Measurements from ENCODE around the gene SLMAP. TPM values are rescaled to one million over a fixed set of nuclear protein-coding genes. Genes with fewer than 3 reads are reported as not detected.

SLMAP gene
- total RNA-seq, 4 donors from 2014 or later: 49.4 to 89.1 (median 61.3) TPM

GRCh38 chr3:57730682-57731081 lies 25.4 kb upstream of the SLMAP start:
- TF ChIP-seq EP300 (IDR thresholded peaks at IDR 0.05): no peak
- no peak for TF ChIP-seq POLR2AphosphoS5 (IDR thresholded peaks at IDR 0.05)
- TF ChIP-seq CTCF (IDR thresholded peaks at IDR 0.05): no peak
- no peak for TF ChIP-seq POLR2A (IDR thresholded peaks at IDR 0.05)
- Histone ChIP-seq H3K27ac (no peak overlapping the region), H3K4me1 (no peaks in the 10 kb centered on the region), H3K36me3 (no peaks in the 10 kb centered on the region), H3K27me3 (no peaks in the 10 kb centered on the region), H3K9me3 (no peaks in the 10 kb centered on the region), H3K4me3 (no peak overlapping the region)
- no peak for DNase-seq (ENCODE audit: low spot score in 2 of 2)
- 81% methylated on average over 3 of the region's 3 CpGs for WGBS

- H3K36me3 ChIP-seq: no peaks in the 10 kb centered on the region
- WGBS: 95% methylated on average over 1 of the region's 1 CpG
- H3K27me3 ChIP-seq: no peaks in the 10 kb centered on the region
- H3K27ac ChIP-seq: no peak overlapping the region
- no peak for DNase-seq (ENCODE audit: low spot score in 2 of 2)
- TF ChIP-seq EP300 (IDR thresholded peaks at IDR 0.05): no peak
- no peak for TF ChIP-seq POLR2A (IDR thresholded peaks at IDR 0.05)
- TF ChIP-seq CTCF (IDR thresholded peaks at IDR 0.05): no peak
- H3K9me3 ChIP-seq: no peaks in the 10 kb centered on the region
- H3K4me3 ChIP-seq: no peak overlapping the region
- H3K4me1 ChIP-seq: no peaks in the 10 kb centered on the region
Measured at GRCh38 chr3:57731311-57731710, 24.8 kb upstream of the SLMAP start.

- DNase-seq (ENCODE audit: low spot score in 2 of 2): no peak
- Histone ChIP-seq H3K4me1 (no peaks in the 10 kb centered on the region), H3K27me3 (no peaks in the 10 kb centered on the region), H3K9me3 (no peaks in the 10 kb centered on the region), H3K36me3 (no peaks in the 10 kb centered on the region), H3K27ac (no peak overlapping the region), H3K4me3 (no peak overlapping the region)
- 90% methylated on average over 2 of the region's 2 CpGs for WGBS
- TF ChIP-seq CTCF (IDR thresholded peaks at IDR 0.05): no peak
- TF ChIP-seq EP300 (IDR thresholded peaks at IDR 0.05): no peak
- TF ChIP-seq POLR2A (IDR thresholded peaks at IDR 0.05): no peak
- TF ChIP-seq POLR2AphosphoS5 (IDR thresholded peaks at IDR 0.05): no peak
Measured at GRCh38 chr3:57733790-57734189, 22.3 kb upstream of the SLMAP start.

- 76% methylated on average over 2 of the region's 2 CpGs for WGBS
- H3K9me3 ChIP-seq: no peaks in the 10 kb centered on the region
Measured at GRCh38 chr3:57735405-57735804, 20.7 kb upstream of the SLMAP start.

GRCh38 chr3:57737840-57738239 lies 18.3 kb upstream of the SLMAP start:
- DNase-seq (ENCODE audit: low spot score in 2 of 2): no peak
- WGBS: 79% methylated on average over 7 of the region's 7 CpGs
- H3K4me1 ChIP-seq: no peaks in the 10 kb centered on the region

More at GRCh38 chr3:57735405-57735804, 20.7 kb upstream of the SLMAP start:
- no peak overlapping the region for H3K27ac ChIP-seq
- H3K27me3 ChIP-seq: no peaks in the 10 kb centered on the region
- no peak for TF ChIP-seq POLR2A (IDR thresholded peaks at IDR 0.05)
- no peak for TF ChIP-seq EP300 (IDR thresholded peaks at IDR 0.05)
- no peak for TF ChIP-seq POLR2AphosphoS5 (IDR thresholded peaks at IDR 0.05)
- TF ChIP-seq CTCF (IDR thresholded peaks at IDR 0.05): no peak
- no peak overlapping the region for H3K4me3 ChIP-seq
- no peaks in the 10 kb centered on the region for H3K36me3 ChIP-seq
- H3K4me1 ChIP-seq: no peaks in the 10 kb centered on the region
- no peak for DNase-seq (ENCODE audit: low spot score in 2 of 2)

More at GRCh38 chr3:57737840-57738239, 18.3 kb upstream of the SLMAP start:
- TF ChIP-seq POLR2A (IDR thresholded peaks at IDR 0.05): no peak
- TF ChIP-seq CTCF (IDR thresholded peaks at IDR 0.05): no peak
- no peak for TF ChIP-seq EP300 (IDR thresholded peaks at IDR 0.05)
- no peak for TF ChIP-seq POLR2AphosphoS5 (IDR thresholded peaks at IDR 0.05)
- Histone ChIP-seq H3K27ac (no peak overlapping the region), H3K36me3 (no peaks in the 10 kb centered on the region), H3K4me3 (no peak overlapping the region), H3K9me3 (no peaks in the 10 kb centered on the region), H3K27me3 (no peaks in the 10 kb centered on the region)

Measured in suprapubic skin (tissue), 4 donors.